ENCODE data around the gene CSF3R.
"Not testable (repeated sequence)": the region's sequence is repeated elsewhere in the genome, so short reads cannot be mapped to it uniquely, and the experiment has no call there.

CSF3R gene

DNA sequence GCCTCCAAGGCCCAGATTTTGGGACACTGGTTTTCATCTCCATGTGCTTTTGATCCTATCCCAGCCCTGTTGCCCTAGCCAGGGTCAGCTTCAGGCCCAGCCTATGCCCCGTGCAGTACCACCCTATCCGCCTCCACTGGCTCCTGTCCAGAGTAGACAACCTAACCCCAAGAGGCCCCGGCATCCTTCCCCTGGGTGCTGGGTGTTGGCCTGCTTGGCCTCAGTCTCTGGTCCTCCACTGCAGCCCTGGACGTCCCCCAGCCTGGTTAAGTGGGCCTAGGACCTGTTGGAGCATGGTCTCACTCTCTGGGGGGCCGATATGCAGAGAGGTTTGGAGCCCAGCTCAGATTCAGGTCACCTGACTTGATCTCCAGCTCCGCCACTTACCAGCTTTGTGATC is 1.6 kb downstream of the CSF3R start:
- WGBS, 2 experiments (ENCODE audit: insufficient coverage in 2 of 2), result 90 to 94% methylated on average over 4 to 5 of the region's 6 CpGs
- no peak overlapping the region for H3K27ac ChIP-seq (ENCODE audit: low read depth, low read length, severe bottlenecking)
- no peak overlapping the region for H3K4me3 ChIP-seq (ENCODE audit: extremely low read depth, insufficient read depth, low read length, poor library complexity, severe bottlenecking)
- H3K36me3 ChIP-seq (ENCODE audit: control insufficient read depth, insufficient read depth, low read length), result no peaks in the 10 kb centered on the region
- peaks cover 27% of the 10 kb centered on the region for H3K4me1 ChIP-seq (ENCODE audit: control insufficient read depth, insufficient read depth, low read length, poor library complexity, severe bottlenecking)
- H3K9me3 ChIP-seq (ENCODE audit: control insufficient read depth, low read length), result no peaks in the 10 kb centered on the region

DNA sequence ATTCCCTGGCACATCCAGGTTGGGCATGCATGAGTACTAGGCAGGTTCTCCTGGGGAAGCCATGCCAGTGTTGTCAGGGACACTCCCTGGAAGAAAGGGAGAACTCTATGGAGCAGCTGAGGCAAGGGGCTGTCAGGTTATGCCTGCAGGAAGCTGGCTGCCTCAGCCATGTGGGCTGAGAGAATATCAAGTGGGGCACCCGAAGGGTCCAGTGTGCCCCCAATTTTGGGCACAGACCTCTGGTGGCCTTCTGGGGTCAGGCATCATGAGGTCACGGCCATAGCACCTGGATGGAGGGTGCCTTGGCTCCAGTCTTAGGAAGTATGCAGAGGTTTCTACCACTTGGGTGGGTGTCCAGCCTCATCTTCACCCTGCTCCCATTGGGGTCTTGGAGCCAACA is 2.6 kb downstream of the CSF3R start:
- Histone ChIP-seq H3K4me1 (ENCODE audit: control insufficient read depth, insufficient read depth, low read length, poor library complexity, severe bottlenecking) (peaks cover 27% of the 10 kb centered on the region), H3K4me3 (ENCODE audit: extremely low read depth, insufficient read depth, low read length, poor library complexity, severe bottlenecking) (no peak overlapping the region), H3K27ac (ENCODE audit: low read depth, low read length, severe bottlenecking) (no peak overlapping the region), H3K9me3 (ENCODE audit: control insufficient read depth, low read length) (no peaks in the 10 kb centered on the region), H3K36me3 (ENCODE audit: control insufficient read depth, insufficient read depth, low read length) (no peaks in the 10 kb centered on the region)
- 78 to 87% methylated on average over 2 of the region's 2 CpGs for WGBS, 2 experiments (ENCODE audit: insufficient coverage in 2 of 2)

DNA sequence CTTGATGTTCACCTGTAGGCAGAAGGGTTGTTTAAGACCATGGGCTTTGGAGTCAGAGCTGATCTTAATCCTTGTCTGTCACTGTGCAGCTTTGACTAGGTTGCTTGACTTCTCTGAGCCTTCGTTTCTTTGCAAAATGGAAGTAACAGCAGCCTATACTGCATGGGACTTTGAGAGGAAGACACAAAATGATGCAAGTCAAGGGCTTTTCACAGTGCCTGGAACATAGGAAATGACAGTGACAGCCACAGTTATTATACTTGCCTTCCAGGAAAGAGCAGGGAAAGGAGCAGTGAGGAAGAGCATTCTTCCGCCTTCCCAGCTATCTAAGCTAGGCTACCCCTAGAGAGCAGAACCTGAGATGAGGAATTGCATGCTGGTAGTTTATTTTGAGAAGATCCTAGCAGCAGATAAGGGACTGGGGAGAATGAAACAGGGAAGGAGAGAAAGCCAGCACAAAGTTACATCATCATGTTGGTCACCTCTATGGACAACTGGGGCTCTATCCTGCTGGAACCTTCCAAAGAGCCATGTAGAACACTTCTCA is 3.1 kb downstream of the CSF3R start:
- H3K27ac ChIP-seq (ENCODE audit: low read depth, low read length, severe bottlenecking), result no peak overlapping the region
- H3K4me1 ChIP-seq (ENCODE audit: control insufficient read depth, insufficient read depth, low read length, poor library complexity, severe bottlenecking), result peaks cover 27% of the 10 kb centered on the region
- WGBS, 2 experiments (ENCODE audit: insufficient coverage in 2 of 2), result 100% methylated on average over 1 to 2 of the region's 2 CpGs
- H3K9me3 ChIP-seq (ENCODE audit: control insufficient read depth, low read length), result no peaks in the 10 kb centered on the region
- H3K4me3 ChIP-seq (ENCODE audit: extremely low read depth, insufficient read depth, low read length, poor library complexity, severe bottlenecking), result no peak overlapping the region
- H3K36me3 ChIP-seq (ENCODE audit: control insufficient read depth, insufficient read depth, low read length), result no peaks in the 10 kb centered on the region

DNA sequence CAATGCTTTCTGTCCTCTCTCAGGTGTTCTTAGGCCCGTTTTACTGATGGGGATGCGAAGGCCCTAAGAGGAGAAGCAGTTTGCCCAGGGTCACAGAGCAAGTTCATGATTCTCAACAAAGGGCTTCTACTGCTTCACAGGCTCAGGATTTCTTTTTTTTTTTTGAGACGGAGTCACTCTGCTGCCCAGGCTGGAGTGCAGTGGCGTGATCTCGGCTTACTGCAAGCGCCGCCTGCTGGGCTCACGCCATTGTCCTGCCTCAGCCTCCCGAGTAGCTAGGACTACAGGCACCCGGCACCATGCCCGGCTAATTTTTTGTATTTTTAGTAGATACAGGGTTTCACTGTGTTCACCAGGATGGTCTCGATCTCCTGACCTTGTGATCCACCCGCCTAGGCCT is 5.1 kb downstream of the CSF3R start:
- H3K9me3 ChIP-seq (ENCODE audit: control insufficient read depth, low read length); H3K36me3 ChIP-seq (ENCODE audit: control insufficient read depth, insufficient read depth, low read length); H3K4me3 ChIP-seq (ENCODE audit: extremely low read depth, insufficient read depth, low read length, poor library complexity, severe bottlenecking); H3K27ac ChIP-seq (ENCODE audit: low read depth, low read length, severe bottlenecking): not testable (repeated sequence)
- 88% methylated on average over 11 to 13 of the region's 13 CpGs for WGBS, 2 experiments (ENCODE audit: insufficient coverage in 2 of 2)
- peaks cover 22% of the 10 kb centered on the region for H3K4me1 ChIP-seq (ENCODE audit: control insufficient read depth, insufficient read depth, low read length, poor library complexity, severe bottlenecking)

DNA sequence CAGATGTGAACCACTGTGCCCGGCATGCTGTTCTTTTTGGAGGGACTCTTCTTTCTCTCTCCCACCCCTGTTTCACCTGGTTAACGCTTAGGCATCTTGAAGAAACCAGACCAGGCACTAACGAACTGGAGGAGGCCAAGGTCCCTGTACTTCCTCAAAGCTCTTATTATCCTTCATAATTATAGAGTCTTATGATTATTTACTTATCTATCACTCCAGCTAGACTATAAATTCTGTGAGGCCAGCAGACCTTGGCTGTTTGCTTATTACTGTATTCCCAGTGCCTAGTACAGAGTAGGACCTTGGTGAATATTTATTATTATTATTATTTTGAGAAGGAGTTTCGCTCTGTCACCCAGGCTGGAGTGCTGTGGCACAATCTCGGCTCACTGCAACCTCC is 5.8 kb downstream of the CSF3R start:
- WGBS, 2 experiments (ENCODE audit: insufficient coverage in 2 of 2), result 92 to 95% methylated on average over 3 to 4 of the region's 5 CpGs
- Histone ChIP-seq H3K4me3 (ENCODE audit: extremely low read depth, insufficient read depth, low read length, poor library complexity, severe bottlenecking) (no peak overlapping the region), H3K27ac (ENCODE audit: low read depth, low read length, severe bottlenecking) (no peak overlapping the region), H3K9me3 (ENCODE audit: control insufficient read depth, low read length) (no peaks in the 10 kb centered on the region), H3K4me1 (ENCODE audit: control insufficient read depth, insufficient read depth, low read length, poor library complexity, severe bottlenecking) (peaks cover 15% of the 10 kb centered on the region), H3K36me3 (ENCODE audit: control insufficient read depth, insufficient read depth, low read length) (no peaks in the 10 kb centered on the region)

DNA sequence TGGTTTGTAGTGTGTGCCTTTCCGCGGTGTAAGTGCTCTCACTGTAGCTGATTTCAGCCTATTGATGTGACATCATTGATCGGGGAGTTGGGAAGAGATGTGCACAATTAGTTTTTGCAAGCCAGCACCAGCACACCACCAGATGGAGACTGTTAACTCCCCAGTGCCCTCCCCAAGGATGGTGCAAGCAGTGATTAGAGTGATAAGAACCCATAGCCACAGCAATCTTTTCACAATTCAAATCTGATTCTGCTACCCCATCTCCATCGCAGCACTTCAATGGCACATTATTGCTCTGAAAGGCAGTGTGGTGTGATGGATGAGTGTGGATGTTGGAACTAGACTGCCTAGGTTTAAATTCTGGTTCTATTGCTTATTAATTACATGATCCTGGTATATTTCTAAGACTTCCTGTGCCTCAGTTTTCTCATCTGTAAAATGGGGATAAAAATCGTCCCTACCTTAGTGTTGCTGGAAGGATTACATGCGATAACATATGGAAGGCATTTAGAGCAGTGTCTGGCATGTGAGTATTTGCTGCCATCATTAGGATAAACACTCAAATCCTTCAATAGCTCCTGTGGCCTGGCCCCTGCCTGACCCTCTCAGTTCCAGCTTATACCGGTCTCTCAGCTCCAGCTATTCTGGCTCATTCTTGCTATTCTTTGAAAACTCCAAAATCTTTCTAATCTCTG is 6.7 kb downstream of the CSF3R start:
- Histone ChIP-seq H3K4me3 (ENCODE audit: extremely low read depth, insufficient read depth, low read length, poor library complexity, severe bottlenecking) (no peak overlapping the region), H3K36me3 (ENCODE audit: control insufficient read depth, insufficient read depth, low read length) (no peaks in the 10 kb centered on the region), H3K4me1 (ENCODE audit: control insufficient read depth, insufficient read depth, low read length, poor library complexity, severe bottlenecking) (peaks cover 8% of the 10 kb centered on the region), H3K9me3 (ENCODE audit: control insufficient read depth, low read length) (no peaks in the 10 kb centered on the region), H3K27ac (ENCODE audit: low read depth, low read length, severe bottlenecking) (no peak overlapping the region)
- WGBS, 2 experiments (ENCODE audit: insufficient coverage in 2 of 2), result 86 to 88% methylated on average over 2 to 5 of the region's 7 CpGs

DNA sequence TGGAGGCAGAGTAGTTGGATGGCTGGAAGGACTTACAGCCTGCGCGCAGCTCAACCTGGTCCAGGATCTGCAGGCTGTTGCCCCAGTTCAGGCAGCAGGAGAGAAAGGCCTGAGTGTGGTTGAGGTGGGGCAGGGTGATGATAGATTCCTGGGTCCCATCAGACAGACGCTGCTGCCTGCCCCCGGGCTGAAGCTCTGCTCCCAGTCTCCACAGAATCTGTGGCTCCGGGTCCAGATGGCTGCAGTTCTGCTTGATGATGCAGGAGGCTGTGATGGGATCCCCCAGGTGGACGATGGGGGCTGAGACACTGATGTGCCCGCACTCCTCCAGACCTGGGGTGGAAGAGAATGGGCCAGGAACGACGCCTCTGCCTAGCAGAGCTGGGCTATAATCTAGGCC is 7.4 kb downstream of the CSF3R start:
- WGBS, 2 experiments (ENCODE audit: insufficient coverage in 2 of 2), result 83 to 93% methylated on average over 8 of the region's 9 CpGs
- no peak overlapping the region for H3K27ac ChIP-seq (ENCODE audit: low read depth, low read length, severe bottlenecking)
- peaks cover 8% of the 10 kb centered on the region for H3K4me1 ChIP-seq (ENCODE audit: control insufficient read depth, insufficient read depth, low read length, poor library complexity, severe bottlenecking)
- H3K36me3 ChIP-seq (ENCODE audit: control insufficient read depth, insufficient read depth, low read length), result no peaks in the 10 kb centered on the region
- no peaks in the 10 kb centered on the region for H3K9me3 ChIP-seq (ENCODE audit: control insufficient read depth, low read length)
- no peak overlapping the region for H3K4me3 ChIP-seq (ENCODE audit: extremely low read depth, insufficient read depth, low read length, poor library complexity, severe bottlenecking)

DNA sequence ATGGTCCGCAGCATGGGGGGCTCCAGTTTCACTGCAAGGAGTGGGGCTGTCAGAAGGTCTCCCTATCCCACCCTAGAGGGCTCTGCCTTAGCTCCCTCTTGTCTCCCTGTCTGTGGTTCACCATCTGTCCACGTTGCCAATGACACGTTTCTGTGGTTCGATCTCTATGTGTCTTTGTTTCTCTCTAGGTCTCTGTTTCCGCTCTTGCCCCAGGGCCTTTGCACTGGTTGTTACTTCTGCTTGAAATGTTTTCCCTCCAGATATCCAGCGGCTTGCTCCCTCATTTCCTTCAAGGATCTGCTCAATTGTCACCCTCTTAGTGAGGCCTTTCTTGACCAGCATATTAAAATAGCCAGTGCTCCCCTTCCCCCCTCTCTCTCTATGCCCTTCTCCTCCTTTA is 10.1 kb downstream of the CSF3R start:
- Histone ChIP-seq H3K27ac (ENCODE audit: low read depth, low read length, severe bottlenecking) (no peak overlapping the region), H3K4me3 (ENCODE audit: extremely low read depth, insufficient read depth, low read length, poor library complexity, severe bottlenecking) (no peak overlapping the region), H3K9me3 (ENCODE audit: control insufficient read depth, low read length) (no peaks in the 10 kb centered on the region), H3K36me3 (ENCODE audit: control insufficient read depth, insufficient read depth, low read length) (no peaks in the 10 kb centered on the region), H3K4me1 (ENCODE audit: control insufficient read depth, insufficient read depth, low read length, poor library complexity, severe bottlenecking) (no peaks in the 10 kb centered on the region)
- 85% methylated on average over 6 of the region's 6 CpGs for WGBS, 2 experiments (ENCODE audit: insufficient coverage in 2 of 2)

DNA sequence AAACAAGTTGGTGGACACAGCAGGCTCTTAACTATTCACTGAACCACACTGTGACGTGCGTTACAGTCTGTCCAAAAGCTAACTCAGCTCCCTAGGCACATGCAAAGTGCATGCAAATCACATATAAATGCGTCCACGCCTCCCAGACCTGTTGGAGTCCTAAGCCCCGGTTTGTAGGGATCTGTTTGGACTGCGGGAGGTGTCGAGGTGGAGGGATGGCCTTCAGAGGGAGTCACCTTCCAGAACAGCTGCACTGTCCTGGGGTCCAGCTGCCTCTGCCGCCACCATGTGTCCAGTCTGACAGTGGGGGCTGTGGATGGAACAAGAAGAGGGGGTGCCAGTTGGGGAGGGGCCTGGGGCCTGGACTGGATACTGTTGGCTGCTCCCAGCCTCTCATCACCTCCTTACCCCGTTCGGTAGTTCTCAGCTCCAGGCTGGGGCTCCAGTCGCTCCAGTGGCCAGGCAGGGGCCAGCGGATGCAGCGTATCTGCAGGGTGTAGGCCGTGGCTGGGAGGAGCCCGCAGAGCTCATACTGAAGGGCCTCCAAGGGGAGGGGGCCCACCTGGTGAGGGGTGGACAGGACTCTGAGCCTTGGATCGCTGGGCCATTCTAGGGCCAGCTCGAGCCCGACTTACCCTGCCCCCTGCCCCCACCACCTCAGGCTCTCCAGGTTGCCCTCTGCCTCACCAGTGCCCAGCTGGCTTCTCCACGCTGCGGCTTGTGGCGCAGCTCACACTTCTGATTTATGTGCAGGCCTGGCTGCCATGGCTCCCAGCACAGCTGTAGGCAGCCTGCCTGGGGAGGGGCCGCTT is 10.7 kb downstream of the CSF3R start:
- WGBS, 2 experiments (ENCODE audit: insufficient coverage in 2 of 2), result 90 to 91% methylated on average over 15 to 19 of the region's 22 CpGs
- H3K27ac ChIP-seq (ENCODE audit: low read depth, low read length, severe bottlenecking), result no peak overlapping the region
- no peaks in the 10 kb centered on the region for H3K9me3 ChIP-seq (ENCODE audit: control insufficient read depth, low read length)
- no peak overlapping the region for H3K4me3 ChIP-seq (ENCODE audit: extremely low read depth, insufficient read depth, low read length, poor library complexity, severe bottlenecking)
- H3K36me3 ChIP-seq (ENCODE audit: control insufficient read depth, insufficient read depth, low read length), result no peaks in the 10 kb centered on the region
- H3K4me1 ChIP-seq (ENCODE audit: control insufficient read depth, insufficient read depth, low read length, poor library complexity, severe bottlenecking), result no peaks in the 10 kb centered on the region

DNA sequence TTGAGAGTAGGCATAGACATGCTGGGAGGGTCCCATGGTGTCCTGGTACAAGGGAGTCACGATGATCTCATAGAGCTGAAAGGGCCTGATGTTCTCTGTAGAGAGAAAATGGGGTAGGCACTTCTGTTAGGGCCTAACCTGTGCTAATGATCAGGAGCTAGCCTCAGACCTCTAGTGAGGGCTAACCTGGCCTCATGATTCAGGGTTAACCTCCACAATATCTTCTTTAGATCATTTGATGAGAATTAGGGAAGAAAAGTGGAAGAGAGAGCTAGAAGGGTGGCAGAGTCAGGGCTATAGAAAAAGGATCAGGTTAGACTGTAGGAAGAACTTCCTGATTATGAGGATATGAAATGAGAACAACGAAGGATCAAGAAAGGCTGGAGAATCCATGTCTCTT is 13.6 kb downstream of the CSF3R start:
- H3K9me3 ChIP-seq (ENCODE audit: control insufficient read depth, low read length), result no peaks in the 10 kb centered on the region
- 51 to 56% methylated on average over 2 of the region's 2 CpGs for WGBS, 2 experiments (ENCODE audit: insufficient coverage in 2 of 2)
- peaks cover 12% of the 10 kb centered on the region for H3K4me1 ChIP-seq (ENCODE audit: control insufficient read depth, insufficient read depth, low read length, poor library complexity, severe bottlenecking)
- no peak overlapping the region for H3K27ac ChIP-seq (ENCODE audit: low read depth, low read length, severe bottlenecking)
- no peak overlapping the region for H3K4me3 ChIP-seq (ENCODE audit: extremely low read depth, insufficient read depth, low read length, poor library complexity, severe bottlenecking)
- H3K36me3 ChIP-seq (ENCODE audit: control insufficient read depth, insufficient read depth, low read length), result no peaks in the 10 kb centered on the region

All from mesodermal cell (in vitro differentiated cells).